HEK293 (cell line): Measurements from ENCODE around the gene RIPOR3.

Experiments
- GLIS2 ChIP-seq: fragments of 450-650 bp; formaldehyde crosslinking; IDR thresholded peaks from 2 replicates; pipeline ENCODE4 v1.5.1; 2016; ENCODE audit warnings: missing biosample characterization, missing genetic modification characterization
- KLF10 ChIP-seq: fragments of 450-650 bp; IDR thresholded peaks from 2 replicates; pipeline ENCODE4 v1.5.1; 2018; ENCODE audit warnings: missing biosample characterization, mild to moderate bottlenecking, missing genetic modification characterization
- KLF16 ChIP-seq: fragments of 450-650 bp; formaldehyde crosslinking; IDR thresholded peaks from 2 replicates; pipeline ENCODE4 v1.5.1; 2017; ENCODE audit warnings: missing biosample characterization, missing genetic modification characterization
- KLF7 ChIP-seq: fragments of 450-650 bp; formaldehyde crosslinking; IDR thresholded peaks from 2 replicates; pipeline ENCODE4 v1.5.1; 2016; ENCODE audit warnings: missing biosample characterization, missing genetic modification characterization, borderline replicate concordance
- PRDM10 ChIP-seq: fragments of 450-650 bp; formaldehyde crosslinking; IDR thresholded peaks from 2 replicates; pipeline ENCODE4 v1.5.1; 2016; ENCODE audit warnings: missing biosample characterization, missing genetic modification characterization
- PRDM4 ChIP-seq: fragments of 450-650 bp; formaldehyde crosslinking; IDR thresholded peaks from 2 replicates; pipeline ENCODE4 v1.5.1; 2017; ENCODE audit warnings: missing biosample characterization, missing genetic modification characterization
- REPIN1 ChIP-seq: fragments of 450-650 bp; formaldehyde crosslinking; IDR thresholded peaks from 2 replicates; pipeline ENCODE4 v1.5.1; 2017; ENCODE audit warnings: missing biosample characterization, missing genetic modification characterization, low read depth
- SP7 ChIP-seq: fragments of 450-650 bp; formaldehyde crosslinking; IDR thresholded peaks from 2 replicates; pipeline ENCODE4 v1.5.1; 2016; ENCODE audit warnings: missing biosample characterization, missing genetic modification characterization
- TCF7L2 ChIP-seq: IDR thresholded peaks from 2 replicates; pipeline ENCODE4 v1.6.1; 2011; ENCODE audit warnings: low read depth, mild to moderate bottlenecking, inconsistent platforms, low read length, moderate library complexity, borderline replicate concordance
- ZBTB48 ChIP-seq: fragments of 450-650 bp; formaldehyde crosslinking; IDR thresholded peaks from 2 replicates; pipeline ENCODE4 v1.5.1; 2016; ENCODE audit warnings: missing biosample characterization, missing genetic modification characterization
- ZBTB8A ChIP-seq: fragments of 450-650 bp; formaldehyde crosslinking; IDR thresholded peaks from 2 replicates; pipeline ENCODE4 v1.5.1; 2016; ENCODE audit warnings: missing biosample characterization, missing genetic modification characterization
- ZFP69B ChIP-seq: fragments of 450-650 bp; formaldehyde crosslinking; IDR thresholded peaks from 2 replicates; pipeline ENCODE4 v1.5.1; 2016; ENCODE audit warnings: missing biosample characterization, missing genetic modification characterization
- ZNF16 ChIP-seq: fragments of 450-650 bp; formaldehyde crosslinking; IDR thresholded peaks from 2 replicates; pipeline ENCODE4 v1.5.1; 2016; ENCODE audit warnings: low read depth, missing biosample characterization, missing genetic modification characterization
- ZNF175 ChIP-seq: fragments of 450-650 bp; formaldehyde crosslinking; IDR thresholded peaks from 2 replicates; pipeline ENCODE4 v1.5.1; 2016; ENCODE audit warnings: missing biosample characterization, missing genetic modification characterization
- ZNF266 ChIP-seq: fragments of 450-650 bp; formaldehyde crosslinking; IDR thresholded peaks from 2 replicates; pipeline ENCODE4 v1.5.1; 2016; ENCODE audit warnings: missing biosample characterization, missing genetic modification characterization, low read depth
- ZNF394 ChIP-seq: fragments of 450-650 bp; formaldehyde crosslinking; IDR thresholded peaks from 2 replicates; pipeline ENCODE4 v1.5.1; 2016; ENCODE audit warnings: missing biosample characterization, missing genetic modification characterization, mild to moderate bottlenecking, moderate library complexity, borderline replicate concordance
- ZNF449 ChIP-seq: fragments of 450-650 bp; formaldehyde crosslinking; IDR thresholded peaks from 2 replicates; pipeline ENCODE4 v1.5.1; 2017; ENCODE audit warnings: missing biosample characterization, mild to moderate bottlenecking, missing genetic modification characterization, moderate library complexity
- ZNF501 ChIP-seq: fragments of 450-650 bp; formaldehyde crosslinking; IDR thresholded peaks from 2 replicates; pipeline ENCODE4 v1.5.1; 2016; ENCODE audit warnings: missing biosample characterization, missing genetic modification characterization
- ZNF510 ChIP-seq: fragments of 450-650 bp; formaldehyde crosslinking; IDR thresholded peaks from 2 replicates; pipeline ENCODE4 v1.5.1; 2018; ENCODE audit warnings: mild to moderate bottlenecking, missing genetic modification characterization, missing biosample characterization; ENCODE audit not compliant: insufficient replicate concordance
- ZNF514 ChIP-seq: fragments of 450-650 bp; formaldehyde crosslinking; IDR thresholded peaks from 2 replicates; pipeline ENCODE4 v1.5.1; 2016; ENCODE audit warnings: missing biosample characterization, missing genetic modification characterization
- ZNF544 ChIP-seq: fragments of 450-650 bp; formaldehyde crosslinking; IDR thresholded peaks from 2 replicates; pipeline ENCODE4 v1.5.0; 2017; ENCODE audit warnings: missing biosample characterization, missing genetic modification characterization
- ZNF549 ChIP-seq: fragments of 450-650 bp; IDR thresholded peaks from 2 replicates; pipeline ENCODE4 v1.5.1; 2018; ENCODE audit warnings: missing biosample characterization, missing genetic modification characterization, mild to moderate bottlenecking, inconsistent platforms, moderate library complexity
- ZNF580 ChIP-seq: fragments of 450-650 bp; formaldehyde crosslinking; IDR thresholded peaks from 2 replicates; pipeline ENCODE4 v1.5.1; 2016; ENCODE audit warnings: missing biosample characterization, missing genetic modification characterization
- ZNF664 ChIP-seq: fragments of 450-650 bp; formaldehyde crosslinking; IDR thresholded peaks from 2 replicates; pipeline ENCODE4 v1.5.1; 2016; ENCODE audit warnings: missing biosample characterization, missing genetic modification characterization
- ZNF692 ChIP-seq: fragments of 450-650 bp; formaldehyde crosslinking; IDR thresholded peaks from 2 replicates; pipeline ENCODE4 v1.5.1; 2016; ENCODE audit warnings: missing biosample characterization, missing genetic modification characterization
- ZNF776 ChIP-seq: fragments of 450-650 bp; formaldehyde crosslinking; IDR thresholded peaks from 2 replicates; pipeline ENCODE4 v1.5.0; 2017; ENCODE audit warnings: missing biosample characterization, missing genetic modification characterization, borderline replicate concordance
- ZNF830 ChIP-seq: fragments of 450-650 bp; IDR thresholded peaks from 2 replicates; pipeline ENCODE4 v1.5.0; 2018; ENCODE audit warnings: missing biosample characterization, missing genetic modification characterization, low read depth, mild to moderate bottlenecking, moderate library complexity
- ZNF837 ChIP-seq: fragments of 450-650 bp; formaldehyde crosslinking; IDR thresholded peaks from 2 replicates; pipeline ENCODE4 v1.5.1; 2016; ENCODE audit warnings: missing biosample characterization, missing genetic modification characterization
- ZSCAN18 ChIP-seq: fragments of 450-650 bp; formaldehyde crosslinking; IDR thresholded peaks from 2 replicates; pipeline ENCODE4 v1.5.1; 2016; ENCODE audit warnings: missing biosample characterization, missing genetic modification characterization

RIPOR3 gene

GRCh38 chr20:50730765-50731054, 39.4 kb upstream of the RIPOR3 start (continued):
- TF ChIP-seq ZNF549 (tag by site-specific recombination) (no peak), ZNF776 (tag by site-specific recombination) (no peak), ZNF830 (tag by site-specific recombination) (no peak), ZBTB48 (tag by site-specific recombination) (peak; percentile 73), ZFP69B (tag by site-specific recombination) (peak; percentile 43; the same call in 1 of the 2 replicates), ZBTB8A (tag by site-specific recombination) (peak; percentile 70), ZNF837 (tag by site-specific recombination) (no peak), PRDM4 (no peak), ZNF449 (tag by site-specific recombination) (no peak), REPIN1 (tag by site-specific recombination) (no peak), ZNF16 (no peak), ZNF514 (tag by site-specific recombination) (no peak), KLF16 (tag by site-specific recombination) (no peak; the same call in 1 of the 2 replicates), ZNF266 (tag by site-specific recombination) (no peak), ZNF580 (no peak), KLF7 (tag by site-specific recombination) (no peak), ZSCAN18 (tag by site-specific recombination) (no peak), KLF10 (tag by site-specific recombination) (0 out of 2 replicates have a peak, but pooled peaks have one; percentile 8), ZNF510 (tag by site-specific recombination) (no peak), GLIS2 (tag by site-specific recombination) (peak; percentile 70), PRDM10 (tag by site-specific recombination) (no peak), ZNF501 (tag by site-specific recombination) (0 out of 2 replicates have a peak, but pooled peaks have one; percentile 9), ZNF394 (tag by site-specific recombination) (peak; percentile 83), ZNF664 (tag by site-specific recombination) (no peak), ZNF692 (tag by site-specific recombination) (peak; percentile 38; the same call in 1 of the 2 replicates), SP7 (tag by site-specific recombination) (peak; percentile 20; the same call in 1 of the 2 replicates), ZNF175 (tag by site-specific recombination) (no peak), ZNF544 (tag by site-specific recombination) (no peak), TCF7L2 (no peak)
